Loucy (cell line): ENCODE measurements around the gene CD28.
A peak's percentile ranks its signal among the peaks of the same experiment; 100 is the strongest.

ENCODE experiments used
- H2AFZ ChIP-seq: fragments of 200-600 bp; sonication (generic); 2 replicates; pipeline ENCODE4 v1.6.0; 2016; ENCODE audit warnings: antibody characterized with exemption, mild to moderate bottlenecking, low read length, moderate library complexity
- H3F3A ChIP-seq: fragments of 200-600 bp; 2 replicates; pipeline ENCODE4 v1.6.0; 2016; ENCODE audit warnings: antibody characterized with exemption, low read depth, mild to moderate bottlenecking
- H3K27me3 ChIP-seq: fragments of 200-600 bp; sonication (generic); 2 replicates; pipeline ENCODE4 v1.6.1; 2014; ENCODE audit warnings: low read length, mild to moderate bottlenecking; ENCODE audit not compliant: insufficient read depth, poor library complexity, severe bottlenecking
- H3K36me3 ChIP-seq: fragments of 200-600 bp; sonication (generic); 2 replicates; pipeline ENCODE4 v1.6.1; 2016; ENCODE audit warnings: low read length; ENCODE audit not compliant: insufficient read depth
- H3K4me1 ChIP-seq: fragments of 200-600 bp; sonication (generic); 2 replicates; pipeline ENCODE4 v1.5.1; 2014; ENCODE audit warnings: low read length, mild to moderate bottlenecking; ENCODE audit not compliant: insufficient read depth, poor library complexity, severe bottlenecking
- H3K4me2 ChIP-seq: fragments of 200-600 bp; sonication (generic); 2 replicates; pipeline ENCODE4 v1.6.0; 2014; ENCODE audit warnings: antibody characterized with exemption, low read length, low read depth, mild to moderate bottlenecking; ENCODE audit not compliant: poor library complexity, severe bottlenecking
- H3K4me3 ChIP-seq: fragments of 200-600 bp; sonication (generic); 2 replicates; pipeline ENCODE4 v1.5.1; 2014; ENCODE audit warnings: low read length, mild to moderate bottlenecking, mixed read lengths; ENCODE audit not compliant: poor library complexity, severe bottlenecking
- H3K79me2 ChIP-seq: fragments of 200-600 bp; sonication (generic); 2 replicates; pipeline ENCODE4 v1.6.1; 2014; ENCODE audit warnings: low read length; ENCODE audit not compliant: insufficient read depth
- H3K9ac ChIP-seq: fragments of 200-600 bp; sonication (generic); 2 replicates; pipeline ENCODE4 v1.6.0; 2014; ENCODE audit warnings: mild to moderate bottlenecking, low read depth, low read length, moderate library complexity; ENCODE audit not compliant: poor library complexity, severe bottlenecking
- H3K9me2 ChIP-seq: fragments of 200-600 bp; sonication (generic); replicated peaks from 2 replicates; pipeline ENCODE4 v1.6.1; 2016; ENCODE audit warnings: low read depth, low read length, mixed read lengths
- H3K9me3 ChIP-seq: fragments of 200-600 bp; sonication (generic); 2 replicates; pipeline ENCODE4 v1.6.1; 2014; ENCODE audit warnings: mild to moderate bottlenecking, antibody characterized with exemption, low read length, low read depth; ENCODE audit not compliant: insufficient read depth
- H4K20me1 ChIP-seq: fragments of 200-600 bp; sonication (generic); 2 replicates; pipeline ENCODE4 v1.6.0; 2014; ENCODE audit warnings: antibody characterized with exemption, low read length, mild to moderate bottlenecking; ENCODE audit not compliant: insufficient read depth, poor library complexity, severe bottlenecking
- EZH2phosphoT487 ChIP-seq: fragments of 200-600 bp; IDR thresholded peaks from 2 replicates; pipeline ENCODE4 v1.6.1; 2018; ENCODE audit warnings: antibody characterized with exemption, mild to moderate bottlenecking, moderate library complexity, borderline replicate concordance
- TF ChIP-seq, protein P1 (sequence below): fragments of 200-600 bp; sonication (generic); conservative IDR thresholded peaks from 2 replicates; pipeline ENCODE4 v1.5.1; 2014; ENCODE audit warnings: mild to moderate bottlenecking, antibody characterized with exemption, low read length

CD28 gene

GRCh38 chr2:203664029-203664755 lies 42.2 kb upstream of the CD28 start:
- Histone ChIP-seq H3K9me3 (no peaks in the 10 kb centered on the region), H2AFZ (no peak overlapping the region), H3K9ac (no peak overlapping the region), H3K4me3 (no peak overlapping the region), H3K4me1 (peaks cover 21% of the 10 kb centered on the region), H4K20me1 (no peaks in the 10 kb centered on the region), H3K36me3 (no peaks in the 10 kb centered on the region), H3K79me2 (no peaks in the 10 kb centered on the region), H3K27me3 (no peaks in the 10 kb centered on the region), H3F3A (no peaks in the 10 kb centered on the region), H3K4me2 (no peak overlapping the region), H3K9me2 (no peaks in the 10 kb centered on the region)
- TF ChIP-seq EZH2phosphoT487 = no peak
- TF ChIP-seq, protein P1, sequence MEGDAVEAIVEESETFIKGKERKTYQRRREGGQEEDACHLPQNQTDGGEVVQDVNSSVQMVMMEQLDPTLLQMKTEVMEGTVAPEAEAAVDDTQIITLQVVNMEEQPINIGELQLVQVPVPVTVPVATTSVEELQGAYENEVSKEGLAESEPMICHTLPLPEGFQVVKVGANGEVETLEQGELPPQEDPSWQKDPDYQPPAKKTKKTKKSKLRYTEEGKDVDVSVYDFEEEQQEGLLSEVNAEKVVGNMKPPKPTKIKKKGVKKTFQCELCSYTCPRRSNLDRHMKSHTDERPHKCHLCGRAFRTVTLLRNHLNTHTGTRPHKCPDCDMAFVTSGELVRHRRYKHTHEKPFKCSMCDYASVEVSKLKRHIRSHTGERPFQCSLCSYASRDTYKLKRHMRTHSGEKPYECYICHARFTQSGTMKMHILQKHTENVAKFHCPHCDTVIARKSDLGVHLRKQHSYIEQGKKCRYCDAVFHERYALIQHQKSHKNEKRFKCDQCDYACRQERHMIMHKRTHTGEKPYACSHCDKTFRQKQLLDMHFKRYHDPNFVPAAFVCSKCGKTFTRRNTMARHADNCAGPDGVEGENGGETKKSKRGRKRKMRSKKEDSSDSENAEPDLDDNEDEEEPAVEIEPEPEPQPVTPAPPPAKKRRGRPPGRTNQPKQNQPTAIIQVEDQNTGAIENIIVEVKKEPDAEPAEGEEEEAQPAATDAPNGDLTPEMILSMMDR = no peak

DNA sequence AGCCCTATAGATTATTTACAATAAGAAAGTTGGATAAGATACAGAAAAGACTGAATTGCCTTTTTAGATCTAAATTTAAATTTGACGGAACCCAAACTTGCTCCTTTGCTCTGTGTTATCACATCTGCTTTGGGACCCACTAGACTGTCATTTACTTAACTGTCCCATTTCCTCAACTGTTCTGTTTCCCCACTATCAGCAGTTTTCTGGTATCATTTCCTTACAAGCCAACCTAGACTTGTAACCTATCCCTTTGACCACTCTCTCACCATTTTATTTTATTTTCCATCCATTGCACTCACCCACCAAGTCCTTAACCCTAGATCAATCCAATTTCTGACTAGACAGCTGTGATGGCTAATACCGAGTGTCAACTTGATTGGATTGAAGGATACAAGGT lies 38.6 kb upstream of the CD28 start:
- H3K4me2 ChIP-seq = peak overlapping the region; percentile 9
- no peak overlapping the region for H3K4me3 ChIP-seq
- H2AFZ ChIP-seq = peak overlapping the region; percentile 71

DNA sequence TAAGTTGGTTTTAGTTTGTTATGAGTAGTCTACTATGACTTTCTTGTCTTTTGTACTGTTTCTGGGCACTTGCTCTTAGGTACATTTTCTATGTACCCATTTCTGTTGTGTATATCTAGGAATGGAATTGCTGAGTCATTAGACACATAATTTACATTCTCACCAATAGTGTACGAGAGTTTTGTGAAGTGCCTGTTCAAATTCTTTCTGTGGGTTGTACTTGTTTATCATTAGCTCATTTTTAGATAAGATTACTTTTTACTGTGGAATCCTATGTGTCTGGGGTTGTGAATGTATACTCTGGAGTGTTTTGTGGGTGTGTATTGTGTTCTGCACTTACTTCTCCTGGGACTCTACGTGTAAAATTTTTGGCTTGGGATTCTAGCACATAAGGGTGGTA lies 36.6 kb upstream of the CD28 start:
- no peaks in the 10 kb centered on the region for H3K36me3 ChIP-seq
- H3K4me2 ChIP-seq = no peak overlapping the region
- H2AFZ ChIP-seq = peak overlapping the region; percentile 21; the same call in 1 of the 2 replicates
- 0 out of 2 replicates have a peak, but pooled peaks cover 3% of the 10 kb centered on the region for H3F3A ChIP-seq
- H3K9me3 ChIP-seq = no peaks in the 10 kb centered on the region
- no peak overlapping the region for H3K9ac ChIP-seq
- no peak overlapping the region for H3K4me3 ChIP-seq
- H4K20me1 ChIP-seq = no peaks in the 10 kb centered on the region
- no peaks in the 10 kb centered on the region for H3K27me3 ChIP-seq
- no peaks in the 10 kb centered on the region for H3K79me2 ChIP-seq
- H3K4me1 ChIP-seq = peaks cover 35% of the 10 kb centered on the region
- 0 out of 2 replicates have a peak, but pooled peaks cover 4% of the 10 kb centered on the region for H3K9me2 ChIP-seq
- TF ChIP-seq, protein P1 = no peak
- TF ChIP-seq EZH2phosphoT487 = no peak

More for the DNA sequence above, 38.6 kb upstream of the CD28 start:
- Histone ChIP-seq H3K9ac (no peak overlapping the region), H3K36me3 (no peaks in the 10 kb centered on the region), H3K9me2 (0 out of 2 replicates have a peak, but pooled peaks cover 4% of the 10 kb centered on the region), H3K9me3 (no peaks in the 10 kb centered on the region), H3K4me1 (peaks cover 21% of the 10 kb centered on the region), H4K20me1 (no peaks in the 10 kb centered on the region), H3K27me3 (no peaks in the 10 kb centered on the region), H3K79me2 (no peaks in the 10 kb centered on the region), H3F3A (no peaks in the 10 kb centered on the region)
- TF ChIP-seq, protein P1 = no peak
- no peak for TF ChIP-seq EZH2phosphoT487
